ENCODE results near the gene LDLR.

DNA sequence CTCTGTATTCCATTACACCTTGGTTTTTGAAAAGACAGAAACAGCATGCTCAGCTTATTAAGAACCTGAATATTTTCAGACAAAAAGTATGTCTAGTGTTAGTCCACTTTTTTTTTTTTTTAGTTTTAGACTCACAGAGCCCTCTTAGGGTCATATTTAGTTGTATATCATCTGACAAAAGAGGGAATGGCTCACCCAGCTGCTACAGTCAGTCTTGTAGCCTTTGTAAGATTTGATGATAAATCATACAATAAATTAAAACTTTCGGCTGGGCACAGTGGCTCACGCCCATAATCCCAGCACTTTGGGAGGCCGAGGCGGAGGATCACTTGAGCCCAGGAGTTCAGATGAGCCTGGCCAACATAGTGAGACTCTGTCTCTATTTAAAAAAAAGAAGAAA is 43.7 kb upstream of the LDLR start:
- TF ChIP-seq CTCF (conservative IDR thresholded peaks at IDR 0.05) (no peak), EZH2 (IDR thresholded peaks at IDR 0.05; ENCODE audit: low read depth) (no peak)

All from PC-9 (cell line).